ENCODE measurements around the gene PTPRN2. TPM values are rescaled to one million over a fixed set of nuclear protein-coding genes. Genes with fewer than 3 reads are reported as not detected.

The PTPRN2 gene
- total and polyA plus RNA-seq, 9 of the 15 experiments (the other 6 are each of a cell fraction or from before 2014, with no cell fraction given), result not detected

- BruUV-seq (replicated peaks), result no TSS peak
- CTCF ChIA-PET (ENCODE audit: low intra/inter-chr PET ratio), result no interaction called here
- FAIRE-seq (no peak), DNase-seq (ENCODE audit: extremely low read depth in 1 of 4, low spot score in 3 of 4) (peak; percentile 42 to 75 (median 56)), ATAC-seq (peak; percentile 88)
- Histone ChIP-seq H3K4me1 (replicated peaks in 1 of 2; ENCODE audit: control insufficient read depth in 2 of 2, insufficient read depth in 2 of 2, low read length in 2 of 2) (peaks cover 0 to 6% of the 10 kb centered on the region in 2 experiments; a peak in 2 of 5 replicates), H3K9ac (ENCODE audit: insufficient read depth in 1 of 2, low read depth in 2 of 2, low read length in 2 of 2) (peak overlapping the region in 1 of 2 experiments; percentile 2; a peak in 1 of 4 replicates), H3K4me3 (no peak overlapping the region), H3K27me3 (ENCODE audit: control insufficient read depth in 2 of 2, insufficient read depth in 2 of 2, low read length in 2 of 2) (peaks cover 20 to 50% of the 10 kb centered on the region in 2 experiments), H4K20me1 (replicated peaks; ENCODE audit: control insufficient read depth, insufficient read depth, low read length) (0 out of 2 replicates have a peak, but pooled peaks cover 7% of the 10 kb centered on the region), H2AFZ (ENCODE audit: low read depth, low read length) (no peak overlapping the region), H3K79me2 (ENCODE audit: control insufficient read depth, insufficient read depth, low read length) (no peaks in the 10 kb centered on the region), H3K9me3 (replicated peaks; ENCODE audit: control insufficient read depth, insufficient read depth, low read depth, low read length) (no peaks in the 10 kb centered on the region), H3K9me1 (ENCODE audit: control insufficient read depth, insufficient read depth, low read length) (no peaks in the 10 kb centered on the region), H3K36me3 (ENCODE audit: control insufficient read depth, insufficient read depth, low read length) (no peaks in the 10 kb centered on the region), H3K4me2 (ENCODE audit: insufficient read depth, low read length) (no peak overlapping the region), H3K27ac (ENCODE audit: extremely low read depth, low read depth, low read length) (no peak overlapping the region)
- intact Hi-C loops (cut with micrococcal nuclease) (no loop called here), in situ Hi-C loops (cut with MboI) (no loop called here)
- 3% methylated on average over 14 of the region's 14 CpGs for WGBS (ENCODE audit: insufficient coverage, low coverage, missing lambda C conversion rate)
- POLR2A ChIA-PET, result no interaction called here
- peak; percentile 40; the same call in 1 of the 2 replicates for TF ChIP-seq CREB1 (IDR thresholded peaks at IDR 0.05)
- TF ChIP-seq CREB1 (CRISPR knock-in tag; IDR thresholded peaks at IDR 0.05), result no peak
- peak; percentile 72 for TF ChIP-seq USF1 (CRISPR knock-in tag; IDR thresholded peaks at IDR 0.05)
- peak; percentile 27 for TF ChIP-seq RBM25 (IDR thresholded peaks at IDR 0.05; ENCODE audit: low read depth, low read length, severe bottlenecking)
- TF ChIP-seq MAFG (tag; conservative IDR thresholded peaks at IDR 0.05), result no peak
- TF ChIP-seq, protein P1, sequence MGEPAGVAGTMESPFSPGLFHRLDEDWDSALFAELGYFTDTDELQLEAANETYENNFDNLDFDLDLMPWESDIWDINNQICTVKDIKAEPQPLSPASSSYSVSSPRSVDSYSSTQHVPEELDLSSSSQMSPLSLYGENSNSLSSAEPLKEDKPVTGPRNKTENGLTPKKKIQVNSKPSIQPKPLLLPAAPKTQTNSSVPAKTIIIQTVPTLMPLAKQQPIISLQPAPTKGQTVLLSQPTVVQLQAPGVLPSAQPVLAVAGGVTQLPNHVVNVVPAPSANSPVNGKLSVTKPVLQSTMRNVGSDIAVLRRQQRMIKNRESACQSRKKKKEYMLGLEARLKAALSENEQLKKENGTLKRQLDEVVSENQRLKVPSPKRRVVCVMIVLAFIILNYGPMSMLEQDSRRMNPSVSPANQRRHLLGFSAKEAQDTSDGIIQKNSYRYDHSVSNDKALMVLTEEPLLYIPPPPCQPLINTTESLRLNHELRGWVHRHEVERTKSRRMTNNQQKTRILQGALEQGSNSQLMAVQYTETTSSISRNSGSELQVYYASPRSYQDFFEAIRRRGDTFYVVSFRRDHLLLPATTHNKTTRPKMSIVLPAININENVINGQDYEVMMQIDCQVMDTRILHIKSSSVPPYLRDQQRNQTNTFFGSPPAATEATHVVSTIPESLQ (CRISPR knock-in tag; IDR thresholded peaks at IDR 0.05), result no peak
- peak; percentile 83 for TF ChIP-seq NFYB (IDR thresholded peaks at IDR 0.05; ENCODE audit: extremely low read depth, insufficient read length)
- TF ChIP-seq, protein P2, sequence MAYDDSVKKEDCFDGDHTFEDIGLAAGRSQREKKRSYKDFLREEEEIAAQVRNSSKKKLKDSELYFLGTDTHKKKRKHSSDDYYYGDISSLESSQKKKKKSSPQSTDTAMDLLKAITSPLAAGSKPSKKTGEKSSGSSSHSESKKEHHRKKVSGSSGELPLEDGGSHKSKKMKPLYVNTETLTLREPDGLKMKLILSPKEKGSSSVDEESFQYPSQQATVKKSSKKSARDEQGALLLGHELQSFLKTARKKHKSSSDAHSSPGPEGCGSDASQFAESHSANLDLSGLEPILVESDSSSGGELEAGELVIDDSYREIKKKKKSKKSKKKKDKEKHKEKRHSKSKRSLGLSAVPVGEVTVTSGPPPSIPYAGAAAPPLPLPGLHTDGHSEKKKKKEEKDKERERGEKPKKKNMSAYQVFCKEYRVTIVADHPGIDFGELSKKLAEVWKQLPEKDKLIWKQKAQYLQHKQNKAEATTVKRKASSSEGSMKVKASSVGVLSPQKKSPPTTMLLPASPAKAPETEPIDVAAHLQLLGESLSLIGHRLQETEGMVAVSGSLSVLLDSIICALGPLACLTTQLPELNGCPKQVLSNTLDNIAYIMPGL (CRISPR knock-in tag; IDR thresholded peaks at IDR 0.05), result no peak
- no peak for TF ChIP-seq THAP12 (CRISPR knock-in tag; IDR thresholded peaks at IDR 0.05)
- peak; percentile 48 for TF ChIP-seq CBFA2T2 (conservative IDR thresholded peaks at IDR 0.05)
- TF ChIP-seq, protein P3, sequence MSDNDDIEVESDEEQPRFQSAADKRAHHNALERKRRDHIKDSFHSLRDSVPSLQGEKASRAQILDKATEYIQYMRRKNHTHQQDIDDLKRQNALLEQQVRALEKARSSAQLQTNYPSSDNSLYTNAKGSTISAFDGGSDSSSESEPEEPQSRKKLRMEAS (CRISPR knock-in tag; IDR thresholded peaks at IDR 0.05), result no peak
- TF ChIP-seq BRF1 (IDR thresholded peaks at IDR 0.05; ENCODE audit: borderline replicate concordance, extremely low read depth, insufficient read length), result no peak
- no peak for TF ChIP-seq ZNF347 (CRISPR knock-in tag; IDR thresholded peaks at IDR 0.05; ENCODE audit: low read depth)
- TF ChIP-seq, protein P4, sequence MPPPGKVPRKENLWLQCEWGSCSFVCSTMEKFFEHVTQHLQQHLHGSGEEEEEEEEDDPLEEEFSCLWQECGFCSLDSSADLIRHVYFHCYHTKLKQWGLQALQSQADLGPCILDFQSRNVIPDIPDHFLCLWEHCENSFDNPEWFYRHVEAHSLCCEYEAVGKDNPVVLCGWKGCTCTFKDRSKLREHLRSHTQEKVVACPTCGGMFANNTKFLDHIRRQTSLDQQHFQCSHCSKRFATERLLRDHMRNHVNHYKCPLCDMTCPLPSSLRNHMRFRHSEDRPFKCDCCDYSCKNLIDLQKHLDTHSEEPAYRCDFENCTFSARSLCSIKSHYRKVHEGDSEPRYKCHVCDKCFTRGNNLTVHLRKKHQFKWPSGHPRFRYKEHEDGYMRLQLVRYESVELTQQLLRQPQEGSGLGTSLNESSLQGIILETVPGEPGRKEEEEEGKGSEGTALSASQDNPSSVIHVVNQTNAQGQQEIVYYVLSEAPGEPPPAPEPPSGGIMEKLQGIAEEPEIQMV (tag; conservative IDR thresholded peaks at IDR 0.05; ENCODE audit: low read depth), result no peak
Observed at GRCh38 chr7:158431941-158432347, 155.7 kb downstream of the PTPRN2 start.
